GM21723 (cell line): ENCODE measurements around the gene NAV3.

ENCODE experiments used
- ATAC-seq: cut with Tn5 transposase; IDR thresholded peaks from one replicate; pipeline ENCODE4 v1.9.1; 2021; ENCODE audit warnings: mild to moderate bottlenecking, moderate library complexity; ENCODE audit not compliant: unreplicated experiment

Gene NAV3

DNA sequence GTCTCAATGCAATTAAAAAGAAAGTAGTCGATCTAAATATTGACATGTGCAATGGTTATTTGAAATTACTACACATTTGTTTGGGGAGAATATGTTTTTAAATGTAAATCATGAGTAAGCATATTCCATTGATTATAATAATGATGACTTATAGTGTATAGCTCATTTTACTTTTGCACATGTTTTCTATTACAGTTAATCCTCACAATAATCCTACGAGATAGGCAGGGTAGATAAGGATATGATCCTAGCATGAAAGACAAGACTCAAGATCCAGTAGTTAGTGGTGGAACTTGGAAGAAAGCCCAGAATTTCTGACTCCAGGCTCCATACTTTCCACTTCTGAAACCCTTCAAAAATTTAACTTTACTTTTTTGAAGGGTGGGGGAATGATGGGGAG, 94.0 kb downstream of the NAV3 start:
- no peak for ATAC-seq

DNA sequence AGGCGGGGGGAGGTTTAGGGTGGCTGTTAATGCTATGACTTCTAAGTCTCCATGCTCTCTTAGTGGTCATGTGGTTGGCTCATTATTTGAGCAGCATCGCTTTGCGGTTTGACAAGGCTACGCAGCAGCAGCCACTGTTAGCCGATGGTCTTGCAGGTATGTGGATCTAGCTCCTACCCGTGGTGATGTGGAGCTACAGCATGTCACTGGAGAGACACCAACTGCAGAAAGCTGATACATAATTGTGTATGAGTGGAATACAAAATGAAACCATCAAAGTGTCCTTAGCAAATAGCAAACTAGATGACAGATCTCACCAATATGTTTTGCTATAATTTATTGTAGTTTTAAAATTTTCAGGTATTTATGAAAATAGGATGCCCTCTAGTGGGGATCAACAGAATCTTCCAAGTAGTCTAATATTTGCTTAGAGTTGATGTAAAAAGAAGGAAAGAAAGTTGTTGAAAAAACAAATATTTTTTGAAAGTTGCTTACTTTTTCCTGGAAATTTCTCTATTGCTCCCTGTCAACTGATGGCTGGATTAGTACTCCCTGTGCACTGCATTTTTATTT, 94.9 kb downstream of the NAV3 start:
- ATAC-seq = peak; percentile 99

DNA sequence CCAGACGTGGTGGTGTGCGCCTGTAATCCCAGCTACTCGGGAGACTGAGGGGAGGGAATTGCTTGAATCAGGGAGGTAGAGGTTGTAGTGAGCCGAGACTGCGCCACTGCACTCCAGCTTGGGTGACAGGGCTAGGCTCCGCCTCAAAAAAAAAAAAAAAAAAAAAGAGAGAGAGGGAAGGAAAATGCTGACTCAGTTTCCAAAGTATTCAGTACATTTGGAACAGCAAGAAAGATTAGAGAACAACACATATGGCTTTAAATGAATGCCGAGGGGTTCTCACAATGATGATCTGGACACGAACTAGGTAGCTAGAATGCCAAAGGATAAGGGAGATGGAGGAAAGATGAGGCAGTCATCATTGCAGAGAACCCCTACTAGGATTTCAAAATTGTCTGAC, 97.4 kb downstream of the NAV3 start:
- ATAC-seq = no peak

DNA sequence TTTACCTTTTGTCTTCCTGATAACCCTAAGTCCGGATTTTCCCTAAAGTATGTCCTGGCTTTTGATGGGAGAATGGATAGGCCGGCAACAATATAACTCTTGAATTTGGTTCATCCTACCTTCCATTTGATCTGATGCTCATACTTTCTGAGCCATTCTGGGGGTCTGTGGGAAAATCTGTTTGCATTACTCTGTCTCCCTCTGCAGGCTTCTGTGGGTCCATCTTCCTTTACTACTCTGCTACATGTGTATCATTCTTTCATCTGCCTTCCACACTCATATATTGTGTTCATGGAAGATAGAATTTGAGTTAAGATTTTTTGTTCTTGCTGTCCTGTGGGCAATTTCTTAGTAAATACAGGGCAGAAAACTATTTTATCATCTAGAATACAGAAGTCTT, 101.5 kb downstream of the NAV3 start:
- no peak for ATAC-seq

DNA sequence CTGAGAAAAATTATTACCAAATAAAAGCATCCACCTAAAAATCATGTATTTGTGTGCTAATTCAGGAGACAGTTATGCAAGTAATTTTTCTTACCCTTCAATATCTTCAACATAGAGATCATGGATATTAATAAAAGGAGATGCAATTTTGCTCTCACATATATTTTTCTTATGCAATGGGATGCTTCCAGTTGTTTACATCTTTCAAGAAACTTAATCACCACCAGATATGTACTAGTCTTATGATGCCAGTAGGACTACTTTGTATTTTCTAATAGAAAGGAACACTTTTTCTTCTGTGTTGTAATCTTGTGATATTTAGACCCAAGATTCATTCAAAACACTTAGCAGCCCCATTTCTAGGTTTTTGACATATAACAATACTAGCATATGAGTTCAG, 107.6 kb downstream of the NAV3 start:
- no peak for ATAC-seq

DNA sequence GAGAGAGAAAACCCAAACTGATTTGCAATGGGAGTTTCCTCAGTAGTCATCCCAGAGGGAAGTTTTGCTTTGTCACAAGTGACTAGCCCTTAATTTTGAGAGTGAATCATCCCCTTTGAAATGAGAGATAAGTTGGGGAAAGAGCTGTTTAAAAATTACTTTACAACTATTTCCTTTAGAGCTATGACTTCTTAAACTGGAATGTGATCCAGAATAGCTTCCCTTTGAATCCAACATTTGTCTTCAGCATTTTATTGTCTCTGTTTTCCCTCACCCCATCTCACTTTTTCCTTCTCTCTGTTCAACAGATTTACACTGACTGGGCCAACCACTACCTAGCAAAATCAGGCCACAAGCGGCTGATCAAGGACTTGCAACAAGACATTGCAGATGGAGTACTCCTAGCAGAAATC, 109.3 kb downstream of the NAV3 start:
- no peak for ATAC-seq

DNA sequence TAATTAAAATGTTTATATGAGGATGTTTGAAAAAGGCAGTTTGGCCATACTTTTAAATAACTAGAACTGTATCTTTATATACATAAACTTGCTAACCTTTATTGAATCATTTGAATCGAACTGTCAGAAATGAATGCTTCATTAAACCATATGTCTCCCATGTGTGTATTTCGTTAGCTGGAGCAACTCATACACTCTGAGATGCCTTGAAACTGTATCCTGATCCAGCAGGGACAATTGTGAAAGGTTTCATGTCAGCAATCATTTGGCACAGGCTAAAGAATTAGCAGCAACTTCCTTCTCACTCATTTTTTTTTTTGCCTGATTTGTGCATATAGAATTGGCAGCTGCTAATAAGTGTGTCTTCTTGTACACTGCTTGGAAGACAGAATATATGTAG, 109.9 kb downstream of the NAV3 start:
- no peak for ATAC-seq

DNA sequence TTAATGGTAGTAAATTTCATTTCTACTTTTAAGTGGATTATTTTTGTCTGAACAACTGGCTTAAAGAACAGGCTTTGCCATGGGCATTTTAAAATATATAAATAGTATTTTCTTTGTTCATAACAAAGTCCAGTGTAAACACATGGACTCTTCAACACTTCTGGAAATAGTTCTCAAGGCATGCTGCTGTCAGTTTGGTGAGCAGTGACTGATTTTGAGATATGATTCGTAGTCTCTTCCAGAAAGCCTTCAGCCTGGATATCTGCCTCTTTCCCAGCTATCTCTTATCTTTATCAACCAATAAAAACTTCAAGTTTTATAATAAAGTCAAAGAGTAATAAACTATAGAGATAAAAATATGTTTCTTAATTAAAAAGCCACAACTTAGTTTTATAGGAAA, 110.7 kb downstream of the NAV3 start:
- ATAC-seq = no peak

DNA sequence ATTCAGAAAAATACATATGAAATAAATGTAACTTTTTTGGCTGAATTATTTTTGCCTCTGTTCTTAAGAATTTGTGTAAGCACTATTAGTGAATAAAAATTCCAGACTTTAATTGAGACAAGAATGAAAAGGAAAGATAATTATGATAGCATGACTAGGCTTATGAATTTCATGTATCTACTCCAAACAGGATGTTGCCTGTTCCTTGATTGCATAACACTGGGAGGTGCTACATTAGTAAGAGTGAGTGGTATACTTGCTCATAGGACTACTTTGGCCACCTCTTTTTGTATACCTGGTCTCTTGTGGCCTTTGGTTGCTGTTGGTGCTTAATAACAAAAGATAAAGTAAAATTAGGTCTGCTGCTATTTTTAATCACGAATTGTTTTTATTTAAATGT, 112.8 kb downstream of the NAV3 start:
- no peak for ATAC-seq

DNA sequence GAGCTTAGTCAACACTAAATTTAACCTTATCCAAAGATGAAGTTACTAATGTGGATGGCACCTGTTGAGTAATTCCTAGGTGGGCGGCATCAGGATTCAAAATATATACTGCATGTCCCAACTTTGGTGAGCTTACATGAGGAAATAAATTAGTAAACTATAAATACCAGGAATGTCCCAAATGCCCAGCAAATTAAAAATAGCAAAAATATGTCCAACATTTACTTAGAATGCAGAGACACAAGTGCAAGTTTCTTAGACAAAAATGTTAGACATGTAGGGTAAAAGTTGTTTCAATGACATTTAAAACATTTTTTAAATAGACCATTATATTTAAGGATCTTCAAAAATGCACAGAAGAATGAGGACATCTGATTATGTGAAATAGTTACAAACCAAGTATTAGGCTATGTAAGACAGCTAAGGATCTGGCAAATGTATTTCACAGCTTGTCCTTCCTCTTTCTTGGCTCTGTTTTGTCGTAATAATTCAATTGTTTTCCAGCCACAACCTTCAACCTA, 115.9 kb downstream of the NAV3 start:
- no peak for ATAC-seq

DNA sequence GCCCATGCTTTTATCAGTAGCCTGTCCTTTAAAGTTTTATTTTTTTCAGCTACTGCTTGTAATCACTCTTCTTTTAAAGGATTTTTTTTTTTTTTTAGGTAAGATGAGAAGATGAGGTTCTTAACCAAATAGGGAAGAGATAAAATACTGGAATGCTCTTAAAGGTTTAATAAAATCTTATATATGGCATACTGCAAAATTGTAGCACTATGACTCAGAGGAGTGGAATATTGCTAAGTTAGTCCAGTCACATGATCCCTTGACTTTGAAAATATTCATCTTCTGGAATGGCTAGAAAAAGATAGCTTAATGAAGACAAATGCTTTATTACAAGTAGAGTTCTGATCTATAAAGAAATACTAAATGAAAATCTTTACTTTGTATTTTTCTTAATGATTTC, 116.6 kb downstream of the NAV3 start:
- no peak for ATAC-seq

DNA sequence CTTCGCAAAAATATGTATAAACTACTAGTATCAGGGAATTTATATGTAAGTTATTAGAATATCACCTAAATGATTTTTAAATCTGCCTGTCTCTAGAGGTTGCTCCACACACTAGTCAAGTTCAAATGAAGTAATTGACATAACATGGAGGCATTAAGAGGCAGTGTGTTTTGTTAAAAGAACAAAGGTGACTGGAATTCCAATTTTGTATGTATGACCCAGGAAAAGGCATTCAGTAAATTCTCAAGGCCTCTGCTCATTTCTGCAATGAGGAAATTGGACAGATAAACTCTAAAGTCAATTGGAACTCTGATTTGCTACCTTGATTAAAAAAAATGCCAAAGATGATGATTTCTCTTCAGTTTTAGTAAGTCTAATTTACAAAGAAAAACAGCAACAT, 117.1 kb downstream of the NAV3 start:
- ATAC-seq = no peak

DNA sequence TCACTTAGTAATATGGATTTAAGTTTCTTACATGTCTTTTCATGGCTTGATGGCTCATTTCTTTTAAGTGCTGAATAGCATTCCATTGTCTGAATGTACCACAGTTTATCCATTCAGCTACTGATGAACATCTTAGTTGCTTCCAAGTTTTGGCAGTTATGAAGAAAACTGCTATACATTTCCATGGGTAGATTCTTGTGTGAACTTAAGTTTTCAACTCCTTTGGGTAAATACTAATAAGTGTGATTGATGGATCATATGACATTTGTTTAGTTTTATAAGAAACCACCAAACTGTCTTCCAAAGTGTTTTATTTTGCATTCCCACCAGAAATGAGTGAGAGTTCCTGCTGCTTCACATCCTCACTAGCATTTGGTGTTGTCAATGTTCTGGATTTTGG, 119.2 kb downstream of the NAV3 start:
- ATAC-seq = no peak

DNA sequence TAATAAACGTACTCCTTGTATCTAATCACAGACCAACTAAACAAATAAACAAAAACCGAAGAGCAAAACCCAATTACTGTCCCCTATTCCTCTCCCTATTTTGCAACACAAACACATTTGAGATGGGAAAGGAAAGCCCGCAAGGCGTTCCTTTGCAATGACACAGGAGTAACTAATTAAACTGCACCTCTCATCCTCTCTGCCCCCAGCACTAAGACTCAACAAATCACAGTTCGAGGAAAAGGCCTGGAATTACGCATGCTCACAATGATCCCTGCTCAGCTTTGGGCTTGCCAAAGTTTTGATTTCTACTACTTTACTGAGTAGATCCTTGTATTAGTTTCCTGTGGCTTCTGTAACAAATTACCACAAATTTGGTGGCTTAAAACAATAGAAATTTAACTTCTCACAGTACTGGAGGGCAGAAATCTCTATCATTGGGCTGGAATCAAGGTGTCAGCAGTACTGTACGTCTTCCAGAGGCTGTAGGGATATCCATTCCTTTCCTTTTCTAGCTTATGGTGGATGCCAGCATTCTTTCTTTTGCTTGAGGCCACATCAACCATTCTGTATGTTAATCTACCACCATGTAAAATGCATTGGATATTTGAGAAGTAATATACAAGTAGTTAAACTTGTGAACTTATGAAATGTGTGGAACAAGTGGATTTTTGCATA, 123.0 kb downstream of the NAV3 start:
- ATAC-seq = no peak

DNA sequence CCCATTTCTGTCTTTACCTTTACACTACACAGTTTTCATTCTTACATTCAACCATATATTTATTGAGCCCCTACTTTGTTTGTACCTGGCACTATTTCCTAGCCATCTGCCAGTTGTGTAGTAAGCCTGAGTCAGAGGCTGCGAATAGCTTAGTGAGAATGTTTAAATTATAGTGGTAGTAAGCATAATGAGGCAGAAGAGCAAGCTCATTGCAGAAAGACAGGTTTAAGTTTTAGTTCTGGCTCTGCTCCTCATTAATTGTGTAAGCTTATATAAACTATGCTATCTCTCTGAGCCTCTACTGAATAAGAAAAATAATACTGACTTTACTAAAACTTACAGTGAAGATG, 123.5 kb downstream of the NAV3 start:
- no peak for ATAC-seq

DNA sequence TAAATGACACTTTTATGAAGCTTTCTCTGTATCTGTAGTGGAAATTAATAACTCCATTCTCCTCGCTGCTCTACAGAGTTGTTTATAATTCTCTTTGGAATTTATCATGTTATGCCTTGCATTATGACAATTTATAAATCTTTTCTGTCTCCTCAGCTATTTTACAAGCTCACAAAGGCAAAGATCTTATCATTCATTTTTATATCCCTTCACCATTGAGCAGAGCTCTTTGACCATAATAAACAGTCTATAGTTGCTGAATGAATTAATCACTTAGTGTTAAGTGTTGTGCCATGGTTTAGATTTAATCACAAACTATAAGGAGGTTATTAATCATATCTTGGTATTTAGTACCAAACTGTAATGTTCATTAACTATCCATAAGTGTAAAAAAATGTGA, 126.4 kb downstream of the NAV3 start:
- ATAC-seq = no peak

DNA sequence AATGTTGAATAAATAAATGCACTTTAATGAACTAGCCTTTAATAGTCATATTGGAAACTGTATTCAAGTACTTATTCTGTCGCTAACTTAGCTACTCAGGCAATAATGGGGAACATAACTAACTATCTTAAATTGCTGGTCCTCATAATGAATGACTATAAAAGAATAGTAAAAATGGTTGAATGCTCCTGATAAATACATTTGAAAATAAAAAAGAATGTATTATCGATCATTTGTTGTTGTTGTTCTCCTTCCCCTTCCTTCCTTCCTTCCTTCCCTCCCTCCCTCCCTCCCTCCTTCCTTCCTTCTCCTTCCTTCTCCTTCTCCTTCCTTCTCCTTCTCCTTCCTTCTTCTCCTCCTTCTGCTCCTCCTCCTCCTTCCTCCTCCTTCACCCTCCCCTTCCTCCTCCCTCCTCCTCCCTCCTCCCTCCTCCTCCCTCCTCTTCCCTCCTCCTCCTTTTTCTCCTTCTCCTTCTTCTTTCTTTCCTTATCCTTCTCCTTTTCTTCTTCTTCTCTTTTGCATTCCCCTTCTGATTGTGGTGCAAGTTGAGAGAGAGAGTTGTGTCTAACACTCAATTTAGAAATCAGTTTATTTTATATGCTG, 133.0 kb downstream of the NAV3 start:
- no peak for ATAC-seq

DNA sequence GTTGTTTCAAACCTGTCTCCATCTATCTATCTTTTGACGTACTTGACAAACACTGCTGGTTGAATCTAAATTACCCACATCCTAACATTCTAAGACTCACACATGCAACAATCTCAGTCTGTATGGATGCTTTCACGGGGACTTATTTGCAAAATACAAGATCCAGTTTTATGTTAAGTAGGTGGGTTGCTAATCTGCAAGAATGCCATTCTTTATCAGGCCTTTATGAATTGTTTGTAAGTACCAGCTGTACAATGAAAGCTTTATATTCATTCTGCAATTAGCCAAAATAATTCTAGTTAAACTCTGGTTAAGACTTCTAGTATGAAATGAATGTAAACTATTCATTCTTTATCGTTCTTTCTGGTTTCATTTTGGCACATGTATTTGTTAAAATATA, 135.1 kb downstream of the NAV3 start:
- ATAC-seq = no peak

DNA sequence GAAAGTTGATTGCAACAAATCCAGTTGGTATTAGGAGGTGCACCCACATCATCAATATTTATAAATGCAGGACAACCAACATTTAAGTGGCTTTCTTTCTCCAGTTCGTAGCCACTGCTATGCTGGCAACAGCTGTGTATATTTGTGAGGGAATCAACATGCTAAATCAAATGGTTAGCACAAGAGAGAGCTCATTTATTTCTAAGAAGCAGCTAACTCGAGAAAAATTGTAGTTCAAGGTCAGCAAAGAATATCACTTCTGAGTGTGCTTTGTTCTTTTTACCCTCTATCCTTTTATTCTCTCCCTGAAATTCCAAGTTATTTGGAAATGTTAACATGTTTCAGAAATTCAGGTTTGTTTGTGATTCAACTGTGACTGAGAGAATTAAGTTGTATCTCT, 137.3 kb downstream of the NAV3 start:
- no peak for ATAC-seq

DNA sequence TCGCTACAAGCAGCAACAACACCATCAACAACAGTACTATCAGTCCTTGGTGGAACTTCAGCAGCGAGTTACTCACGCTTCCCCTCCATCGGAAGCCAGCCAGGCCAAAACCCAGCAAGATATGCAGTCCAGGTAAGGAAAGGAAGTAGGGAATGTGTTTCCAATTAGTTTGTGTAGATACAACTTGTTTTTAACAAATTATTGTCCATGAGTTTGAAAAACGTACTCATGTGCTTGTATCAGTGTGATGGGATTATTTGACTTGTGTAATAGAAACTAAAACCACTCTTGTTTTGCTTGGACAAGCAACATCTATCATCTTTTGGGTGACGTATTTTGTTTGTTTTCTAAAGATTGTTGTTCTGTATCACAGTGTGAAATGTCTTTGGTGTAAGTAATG, 137.9 kb downstream of the NAV3 start:
- ATAC-seq = no peak

DNA sequence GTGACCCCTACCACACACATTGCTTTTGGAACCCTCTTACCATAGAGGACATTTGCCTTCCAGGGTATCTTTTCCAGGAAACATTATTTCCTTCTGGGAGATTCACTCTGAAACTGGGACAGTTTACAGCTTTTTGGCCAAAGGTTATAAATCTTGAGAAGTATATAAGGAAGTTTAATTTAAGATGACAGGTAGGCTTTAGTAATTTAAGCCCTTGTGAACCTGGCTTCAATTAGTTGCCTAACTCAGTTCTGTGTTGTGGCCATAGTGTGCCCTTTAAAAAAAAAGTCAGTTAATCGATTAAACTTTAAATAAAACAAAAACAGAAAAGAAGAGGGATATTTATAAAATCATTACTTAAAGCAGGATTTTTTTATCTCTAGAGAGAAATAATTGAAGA, 142.9 kb downstream of the NAV3 start:
- ATAC-seq = no peak

DNA sequence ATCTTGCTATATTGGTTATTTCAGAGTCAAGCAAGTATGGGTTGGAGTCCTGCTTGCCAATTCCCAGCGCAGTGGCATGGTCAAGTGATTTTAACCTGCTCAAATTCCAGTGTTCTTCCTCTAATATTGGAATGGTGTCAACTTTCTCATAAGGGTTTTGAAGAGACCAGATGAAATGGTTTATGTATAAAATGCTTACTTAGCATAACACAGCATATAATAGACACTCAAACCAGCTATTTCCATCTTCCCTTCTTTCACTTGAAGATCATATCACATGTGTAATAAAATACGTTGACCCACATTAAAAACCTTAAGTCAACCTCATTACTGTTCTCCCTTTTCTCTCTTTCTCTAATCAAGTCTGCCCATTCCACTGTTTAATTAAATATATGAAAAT, 144.0 kb downstream of the NAV3 start:
- no peak for ATAC-seq
